ENCODE results near the gene PLXDC1.
"Not testable (repeated sequence)": the region's sequence is repeated elsewhere in the genome, so short reads cannot be mapped to it uniquely, and the experiment has no call there.

PLXDC1 gene

GRCh38 chr17:39126436-39126835 is 25.0 kb downstream of the PLXDC1 start:
- no peak for DNase-seq (ENCODE audit: low read depth in 3 of 3)

GRCh38 chr17:39125143-39125875 is 26.1 kb downstream of the PLXDC1 start:
- no peak for DNase-seq (ENCODE audit: low read depth in 3 of 3)

- no peak for DNase-seq (ENCODE audit: low read depth in 3 of 3)
Measured at GRCh38 chr17:39123627-39124026, 27.8 kb downstream of the PLXDC1 start.

GRCh38 chr17:39122991-39123390 is 28.4 kb downstream of the PLXDC1 start:
- no peak for DNase-seq (ENCODE audit: low read depth in 3 of 3)

GRCh38 chr17:39121919-39122318 is 29.5 kb downstream of the PLXDC1 start:
- DNase-seq (ENCODE audit: low read depth in 3 of 3) = not testable (repeated sequence)

- DNase-seq (ENCODE audit: low read depth in 3 of 3) = no peak
Measured at GRCh38 chr17:39118674-39119419, 32.6 kb downstream of the PLXDC1 start.

GRCh38 chr17:39116224-39116623 is 35.2 kb downstream of the PLXDC1 start:
- DNase-seq (ENCODE audit: low read depth in 3 of 3) = no peak

- no peak for DNase-seq (ENCODE audit: low read depth in 3 of 3)
Measured at GRCh38 chr17:39115135-39115534, 36.3 kb downstream of the PLXDC1 start.

- DNase-seq (ENCODE audit: low read depth in 3 of 3) = no peak
Measured at GRCh38 chr17:39114723-39115122, 36.7 kb downstream of the PLXDC1 start.

- no peak for DNase-seq (ENCODE audit: low read depth in 3 of 3)
Measured at GRCh38 chr17:39113871-39114270, 37.6 kb downstream of the PLXDC1 start.

GRCh38 chr17:39110435-39111136 is 40.9 kb downstream of the PLXDC1 start:
- DNase-seq (ENCODE audit: low read depth in 3 of 3) = no peak

- DNase-seq (ENCODE audit: low read depth in 3 of 3) = no peak
Measured at GRCh38 chr17:39108461-39109375, 42.7 kb downstream of the PLXDC1 start.

GRCh38 chr17:39107973-39108372 is 43.5 kb downstream of the PLXDC1 start:
- DNase-seq (ENCODE audit: low read depth in 3 of 3) = no peak

GRCh38 chr17:39107155-39107554 is 44.3 kb downstream of the PLXDC1 start:
- DNase-seq (ENCODE audit: low read depth in 3 of 3) = no peak

GRCh38 chr17:39105705-39106104 is 45.7 kb downstream of the PLXDC1 start:
- no peak for DNase-seq (ENCODE audit: low read depth in 3 of 3)

GRCh38 chr17:39104657-39105056 is 46.8 kb downstream of the PLXDC1 start:
- DNase-seq (ENCODE audit: low read depth in 3 of 3) = no peak

- no peak for DNase-seq (ENCODE audit: low read depth in 3 of 3)
Measured at GRCh38 chr17:39104046-39104445, 47.4 kb downstream of the PLXDC1 start.

GRCh38 chr17:39101091-39101490 is 50.3 kb downstream of the PLXDC1 start:
- no peak for DNase-seq (ENCODE audit: low read depth in 3 of 3)

GRCh38 chr17:39100530-39100929 is 50.9 kb downstream of the PLXDC1 start:
- DNase-seq (ENCODE audit: low read depth in 3 of 3) = no peak

GRCh38 chr17:39099663-39100286 is 51.7 kb downstream of the PLXDC1 start:
- no peak for DNase-seq (ENCODE audit: low read depth in 3 of 3)

GRCh38 chr17:39098588-39098987 is 52.8 kb downstream of the PLXDC1 start:
- no peak for DNase-seq (ENCODE audit: low read depth in 3 of 3)

Data from stimulated activated CD4-positive, alpha-beta T cell treated with anti-CD3 and anti-CD28 coated beads, TNF-alpha, amount 100 ng/mL, for 48 hours (primary cell).